Measurements from ENCODE around the gene LIN9.
"Not testable (repeated sequence)": the region's sequence is repeated elsewhere in the genome, so short reads cannot be mapped to it uniquely, and the experiment has no call there.

Gene LIN9

GRCh38 chr1:226209307-226210059, 99.5 kb downstream of the LIN9 start:
- Histone ChIP-seq H3K4me3 (ENCODE audit: low read length) (no peak overlapping the region), H3K27ac (ENCODE audit: low read length) (no peak overlapping the region), H3K9me3 (ENCODE audit: insufficient read depth, low read depth, low read length) (no peaks in the 10 kb centered on the region), H3K27me3 (ENCODE audit: insufficient read depth, low read length) (peaks cover 11% of the 10 kb centered on the region; the same call in 1 of the 2 replicates), H3K36me3 (ENCODE audit: insufficient read depth, low read depth, low read length) (no peaks in the 10 kb centered on the region), H3K9ac (ENCODE audit: low read depth, low read length) (no peak overlapping the region), H3K4me1 (ENCODE audit: insufficient read depth, low read length) (peaks cover 17% of the 10 kb centered on the region)

GRCh38 chr1:226207048-226207447, 101.9 kb downstream of the LIN9 start:
- Histone ChIP-seq H3K9ac (ENCODE audit: low read depth, low read length) (no peak overlapping the region), H3K4me3 (ENCODE audit: low read length) (no peak overlapping the region), H3K27me3 (ENCODE audit: insufficient read depth, low read length) (peaks cover 11% of the 10 kb centered on the region; the same call in 1 of the 2 replicates), H3K9me3 (ENCODE audit: insufficient read depth, low read depth, low read length) (no peaks in the 10 kb centered on the region), H3K27ac (ENCODE audit: low read length) (no peak overlapping the region), H3K36me3 (ENCODE audit: insufficient read depth, low read depth, low read length) (no peaks in the 10 kb centered on the region), H3K4me1 (ENCODE audit: insufficient read depth, low read length) (peaks cover 21% of the 10 kb centered on the region)

- no peak overlapping the region for H3K4me3 ChIP-seq (ENCODE audit: low read length)
- H3K9ac ChIP-seq (ENCODE audit: low read depth, low read length), result no peak overlapping the region
- H3K36me3 ChIP-seq (ENCODE audit: insufficient read depth, low read depth, low read length), result no peaks in the 10 kb centered on the region
- no peaks in the 10 kb centered on the region for H3K27me3 ChIP-seq (ENCODE audit: insufficient read depth, low read length)
- no peak overlapping the region for H3K27ac ChIP-seq (ENCODE audit: low read length)
- H3K4me1 ChIP-seq (ENCODE audit: insufficient read depth, low read length), result peaks cover 4% of the 10 kb centered on the region; the same call in 1 of the 2 replicates
- no peaks in the 10 kb centered on the region for H3K9me3 ChIP-seq (ENCODE audit: insufficient read depth, low read depth, low read length)
These were observed 104.8 kb downstream of the LIN9 start for GRCh38 chr1:226204198-226204597.

- Histone ChIP-seq H3K9ac (ENCODE audit: low read depth, low read length) (no peak overlapping the region), H3K36me3 (ENCODE audit: insufficient read depth, low read depth, low read length) (no peaks in the 10 kb centered on the region), H3K27me3 (ENCODE audit: insufficient read depth, low read length) (no peaks in the 10 kb centered on the region), H3K4me1 (ENCODE audit: insufficient read depth, low read length) (peaks cover 4% of the 10 kb centered on the region; the same call in 1 of the 2 replicates), H3K27ac (ENCODE audit: low read length) (no peak overlapping the region), H3K4me3 (ENCODE audit: low read length) (no peak overlapping the region), H3K9me3 (ENCODE audit: insufficient read depth, low read depth, low read length) (no peaks in the 10 kb centered on the region)
These were observed 105.3 kb downstream of the LIN9 start for GRCh38 chr1:226203655-226204054.

- no peaks in the 10 kb centered on the region for H3K9me3 ChIP-seq (ENCODE audit: insufficient read depth, low read depth, low read length)
- no peak overlapping the region for H3K9ac ChIP-seq (ENCODE audit: low read depth, low read length)
- H3K27ac ChIP-seq (ENCODE audit: low read length), result no peak overlapping the region
- no peaks in the 10 kb centered on the region for H3K27me3 ChIP-seq (ENCODE audit: insufficient read depth, low read length)
- H3K36me3 ChIP-seq (ENCODE audit: insufficient read depth, low read depth, low read length), result no peaks in the 10 kb centered on the region
- H3K4me1 ChIP-seq (ENCODE audit: insufficient read depth, low read length), result peaks cover 4% of the 10 kb centered on the region; the same call in 1 of the 2 replicates
- no peak overlapping the region for H3K4me3 ChIP-seq (ENCODE audit: low read length)
These were observed 105.7 kb downstream of the LIN9 start for GRCh38 chr1:226203240-226203639.

- H3K4me1 ChIP-seq (ENCODE audit: insufficient read depth, low read length); H3K9me3 ChIP-seq (ENCODE audit: insufficient read depth, low read depth, low read length); H3K27me3 ChIP-seq (ENCODE audit: insufficient read depth, low read length); H3K9ac ChIP-seq (ENCODE audit: low read depth, low read length); H3K36me3 ChIP-seq (ENCODE audit: insufficient read depth, low read depth, low read length); H3K4me3 ChIP-seq (ENCODE audit: low read length); H3K27ac ChIP-seq (ENCODE audit: low read length): not testable (repeated sequence)
These were observed 106.3 kb downstream of the LIN9 start for GRCh38 chr1:226202666-226203065.

GRCh38 chr1:226202246-226202645, 106.7 kb downstream of the LIN9 start:
- Histone ChIP-seq H3K27ac (ENCODE audit: low read length) (no peak overlapping the region), H3K27me3 (ENCODE audit: insufficient read depth, low read length) (no peaks in the 10 kb centered on the region), H3K4me1 (ENCODE audit: insufficient read depth, low read length) (peaks cover 4% of the 10 kb centered on the region; the same call in 1 of the 2 replicates), H3K36me3 (ENCODE audit: insufficient read depth, low read depth, low read length) (no peaks in the 10 kb centered on the region), H3K9me3 (ENCODE audit: insufficient read depth, low read depth, low read length) (no peaks in the 10 kb centered on the region), H3K4me3 (ENCODE audit: low read length) (no peak overlapping the region), H3K9ac (ENCODE audit: low read depth, low read length) (no peak overlapping the region)

GRCh38 chr1:226201029-226201593, 107.9 kb downstream of the LIN9 start:
- no peaks in the 10 kb centered on the region for H3K27me3 ChIP-seq (ENCODE audit: insufficient read depth, low read length)
- H3K9ac ChIP-seq (ENCODE audit: low read depth, low read length), result no peak overlapping the region
- H3K27ac ChIP-seq (ENCODE audit: low read length), result no peak overlapping the region
- H3K4me1 ChIP-seq (ENCODE audit: insufficient read depth, low read length), result peaks cover 4% of the 10 kb centered on the region; the same call in 1 of the 2 replicates
- no peaks in the 10 kb centered on the region for H3K36me3 ChIP-seq (ENCODE audit: insufficient read depth, low read depth, low read length)
- no peaks in the 10 kb centered on the region for H3K9me3 ChIP-seq (ENCODE audit: insufficient read depth, low read depth, low read length)
- no peak overlapping the region for H3K4me3 ChIP-seq (ENCODE audit: low read length)

- H3K36me3 ChIP-seq (ENCODE audit: insufficient read depth, low read depth, low read length), result no peaks in the 10 kb centered on the region
- peaks cover 4% of the 10 kb centered on the region; the same call in 1 of the 2 replicates for H3K4me1 ChIP-seq (ENCODE audit: insufficient read depth, low read length)
- no peak overlapping the region for H3K4me3 ChIP-seq (ENCODE audit: low read length)
- H3K27me3 ChIP-seq (ENCODE audit: insufficient read depth, low read length), result no peaks in the 10 kb centered on the region
- no peak overlapping the region for H3K9ac ChIP-seq (ENCODE audit: low read depth, low read length)
- no peak overlapping the region for H3K27ac ChIP-seq (ENCODE audit: low read length)
- no peaks in the 10 kb centered on the region for H3K9me3 ChIP-seq (ENCODE audit: insufficient read depth, low read depth, low read length)
These were observed 109.0 kb downstream of the LIN9 start for GRCh38 chr1:226199971-226200370.

- Histone ChIP-seq H3K9ac (ENCODE audit: low read depth, low read length) (no peak overlapping the region), H3K27me3 (ENCODE audit: insufficient read depth, low read length) (no peaks in the 10 kb centered on the region), H3K27ac (ENCODE audit: low read length) (no peak overlapping the region), H3K36me3 (ENCODE audit: insufficient read depth, low read depth, low read length) (no peaks in the 10 kb centered on the region), H3K9me3 (ENCODE audit: insufficient read depth, low read depth, low read length) (no peaks in the 10 kb centered on the region), H3K4me3 (ENCODE audit: low read length) (no peak overlapping the region), H3K4me1 (ENCODE audit: insufficient read depth, low read length) (no peaks in the 10 kb centered on the region)
These were observed 113.8 kb downstream of the LIN9 start for GRCh38 chr1:226195144-226195543.

- no peaks in the 10 kb centered on the region for H3K27me3 ChIP-seq (ENCODE audit: insufficient read depth, low read length)
- H3K9me3 ChIP-seq (ENCODE audit: insufficient read depth, low read depth, low read length), result no peaks in the 10 kb centered on the region
- peak overlapping the region; percentile 93; the same call in 1 of the 2 replicates for H3K9ac ChIP-seq (ENCODE audit: low read depth, low read length)
- peaks cover 4% of the 10 kb centered on the region; the same call in 1 of the 2 replicates for H3K36me3 ChIP-seq (ENCODE audit: insufficient read depth, low read depth, low read length)
- H3K27ac ChIP-seq (ENCODE audit: low read length), result no peak overlapping the region
- H3K4me3 ChIP-seq (ENCODE audit: low read length), result peak overlapping the region; percentile 96
- peaks cover 2% of the 10 kb centered on the region; the same call in 1 of the 2 replicates for H3K4me1 ChIP-seq (ENCODE audit: insufficient read depth, low read length)
These were observed 121.6 kb downstream of the LIN9 start for GRCh38 chr1:226187380-226187779.

GRCh38 chr1:226187019-226187322, 122.0 kb downstream of the LIN9 start:
- no peaks in the 10 kb centered on the region for H3K9me3 ChIP-seq (ENCODE audit: insufficient read depth, low read depth, low read length)
- H3K9ac ChIP-seq (ENCODE audit: low read depth, low read length), result peak overlapping the region; percentile 93; the same call in 1 of the 2 replicates

More at GRCh38 chr1:226187019-226187322, 122.0 kb downstream of the LIN9 start:
- Histone ChIP-seq H3K4me3 (ENCODE audit: low read length) (peak overlapping the region; percentile 96), H3K4me1 (ENCODE audit: insufficient read depth, low read length) (peaks cover 6% of the 10 kb centered on the region; the same call in 1 of the 2 replicates), H3K27me3 (ENCODE audit: insufficient read depth, low read length) (no peaks in the 10 kb centered on the region), H3K27ac (ENCODE audit: low read length) (peak overlapping the region; percentile 12), H3K36me3 (ENCODE audit: insufficient read depth, low read depth, low read length) (peaks cover 4% of the 10 kb centered on the region; the same call in 1 of the 2 replicates)

All from iPS-20b (cell line).